Vagina (tissue), 2 donors: Measurements from ENCODE around the gene MED6. TPM values are rescaled to one million over a fixed set of nuclear protein-coding genes. Genes with fewer than 3 reads are reported as not detected.

Experiments used
- DNase-seq, 2 donors: peaks; one replicate each; pipeline ENCODE4 v3.0.0-alpha.2; 2017; ENCODE audit errors: extremely low spot score in 2 of 2
- H3K27ac ChIP-seq: fragments of 200-600 bp; sonication (generic); one replicate; pipeline ENCODE4 v1.5.1; 2019
- H3K27me3 ChIP-seq: fragments of 200-600 bp; sonication (generic); one replicate; pipeline ENCODE4 v1.5.1; 2019
- H3K36me3 ChIP-seq, 2 donors: fragments of 200-600 bp; sonication (generic); one replicate each; pipeline ENCODE4 v1.5.1; 2017 to 2019
- H3K4me1 ChIP-seq: fragments of 200-600 bp; sonication (generic); one replicate; pipeline ENCODE4 v1.5.1; 2019
- H3K4me3 ChIP-seq, 2 donors: fragments of 200-600 bp; sonication (generic); 1 replicate in 1 of 2; 2 replicates in 1 of 2; pipeline ENCODE4 v1.5.1; 2016 to 2019
- H3K9me3 ChIP-seq: fragments of 200-600 bp; sonication (generic); one replicate; pipeline ENCODE4 v1.5.1; 2019
- CTCF ChIP-seq, 3 experiments: fragments of 450-650 bp in 2 of 3; fragments of 200-600 bp in 1 of 3; sonication (generic) in 1 of 3; IDR thresholded peaks; one replicate each; pipeline ENCODE4 v1.5.1; 2017 to 2019; ENCODE audit warnings: antibody characterized with exemption in 3 of 3, mild to moderate bottlenecking in 2 of 3, moderate library complexity in 2 of 3
- POLR2A ChIP-seq, 2 donors: fragments of 450-650 bp; IDR thresholded peaks; one replicate each; pipeline ENCODE4 v1.6.1; 2017; ENCODE audit warnings: antibody characterized with exemption in 2 of 2, mild to moderate bottlenecking in 2 of 2, moderate library complexity in 2 of 2
- POLR2AphosphoS5 ChIP-seq, 2 donors: sonication (generic); formaldehyde crosslinking; IDR thresholded peaks; one replicate each; pipeline ENCODE4 v1.9.0; 2017; ENCODE audit warnings: antibody characterized with exemption in 2 of 2, mild to moderate bottlenecking in 2 of 2, low read depth in 1 of 2; ENCODE audit not compliant: insufficient read depth in 1 of 2
- intact Hi-C: fragments of 100-400 bp; cut with DNase I; formaldehyde crosslinking; loops from one replicate; pipeline ENCODE4 v1.15.1; 2023
- total RNA-seq: library from RNA; depleted of rRNA; stranded (reverse); fragments of >200 nt; gene quantifications from one replicate; pipeline ENCODE4 v1.2.3, GENCODE V29; 2016

The MED6 gene
- total RNA-seq, 1 donor from 2014 or later, result 37.6 TPM

GRCh38 chr14:70643967-70644366 lies 43.5 kb upstream of the MED6 start:
- no peak overlapping the region for H3K27ac ChIP-seq

GRCh38 chr14:70642303-70643235 lies 42.1 kb upstream of the MED6 start:
- no peaks in the 10 kb centered on the region for H3K27me3 ChIP-seq
- intact Hi-C loops, result no loop called here
- peaks cover 15% of the 10 kb centered on the region for H3K4me1 ChIP-seq
- no peaks in the 10 kb centered on the region for H3K9me3 ChIP-seq
- peak overlapping the region; percentile 55 to 73 for H3K4me3 ChIP-seq
- peak overlapping the region; percentile 19 for H3K27ac ChIP-seq
- DNase-seq, result no peak
- no peak for TF ChIP-seq CTCF (IDR thresholded peaks at IDR 0.05)
- TF ChIP-seq POLR2AphosphoS5 (IDR thresholded peaks at IDR 0.05; ENCODE audit: insufficient read depth in 1 of 2, low read depth in 1 of 2), result no peak
- TF ChIP-seq POLR2A (IDR thresholded peaks at IDR 0.05), result no peak
- no peaks in the 10 kb centered on the region for H3K36me3 ChIP-seq

More at GRCh38 chr14:70643967-70644366, 43.5 kb upstream of the MED6 start:
- Histone ChIP-seq H3K4me3 (peak overlapping the region in 1 of 2 donors; percentile 55), H3K27me3 (no peaks in the 10 kb centered on the region), H3K36me3 (no peaks in the 10 kb centered on the region), H3K9me3 (no peaks in the 10 kb centered on the region), H3K4me1 (peaks cover 15% of the 10 kb centered on the region)
- TF ChIP-seq POLR2A (IDR thresholded peaks at IDR 0.05), result no peak
- no peak for TF ChIP-seq CTCF (IDR thresholded peaks at IDR 0.05)
- no peak for TF ChIP-seq POLR2AphosphoS5 (IDR thresholded peaks at IDR 0.05; ENCODE audit: insufficient read depth in 1 of 2, low read depth in 1 of 2)
- DNase-seq, result no peak
- intact Hi-C loops, result no loop called here

GRCh38 chr14:70641548-70642302 lies 41.3 kb upstream of the MED6 start, which contains the start of gene TTC9:
Gene TTC9, plus strand, starts transcription at chr14:70641916. Its CDS starts 214 bp downstream, at chr14:70642130.
- no peak for DNase-seq
- no peaks in the 10 kb centered on the region for H3K9me3 ChIP-seq
- H3K4me1 ChIP-seq, result peaks cover 15% of the 10 kb centered on the region
- peak within 1 kb of the TSS; percentile 19 for H3K27ac ChIP-seq
- H3K4me3 ChIP-seq, result peak within 1 kb of the TSS; percentile 55 to 73
- TF ChIP-seq POLR2A (IDR thresholded peaks at IDR 0.05), result no peak
- no peak for TF ChIP-seq CTCF (IDR thresholded peaks at IDR 0.05)
- no peak for TF ChIP-seq POLR2AphosphoS5 (IDR thresholded peaks at IDR 0.05; ENCODE audit: insufficient read depth in 1 of 2, low read depth in 1 of 2)
- intact Hi-C loops, result no loop called here
- H3K36me3 ChIP-seq, result no peaks in the 10 kb centered on the region
- H3K27me3 ChIP-seq, result no peaks in the 10 kb centered on the region

- no peak for DNase-seq
- no peaks in the 10 kb centered on the region for H3K27me3 ChIP-seq
- no peaks in the 10 kb centered on the region for H3K9me3 ChIP-seq
- H3K27ac ChIP-seq, result no peak overlapping the region
- no peaks in the 10 kb centered on the region for H3K36me3 ChIP-seq
- intact Hi-C loops, result no loop called here
- H3K4me1 ChIP-seq, result peaks cover 15% of the 10 kb centered on the region
- H3K4me3 ChIP-seq, result peak overlapping the region; percentile 55 to 73
- no peak for TF ChIP-seq POLR2AphosphoS5 (IDR thresholded peaks at IDR 0.05; ENCODE audit: insufficient read depth in 1 of 2, low read depth in 1 of 2)
- TF ChIP-seq CTCF (IDR thresholded peaks at IDR 0.05), result no peak
- no peak for TF ChIP-seq POLR2A (IDR thresholded peaks at IDR 0.05)
Measured at GRCh38 chr14:70640938-70641547, 40.6 kb upstream of the MED6 start.
